AG20443 (cell line): Measurements from ENCODE around the gene ADM2.

Source experiments
- DNase-seq: peaks from one replicate; pipeline ENCODE4 v3.0.0; 2012; ENCODE audit warnings: low spot score, mixed read lengths

ADM2 gene

GRCh38 chr22:50467773-50468440 is 13.4 kb upstream of the ADM2 start:
- no peak for DNase-seq

- DNase-seq: no peak
Observed at GRCh38 chr22:50468626-50469025, 12.7 kb upstream of the ADM2 start.

- DNase-seq: no peak
Observed at GRCh38 chr22:50469377-50470305, 11.7 kb upstream of the ADM2 start.

- DNase-seq: no peak
Observed at GRCh38 chr22:50470491-50470890, 10.9 kb upstream of the ADM2 start.

- DNase-seq: no peak
Observed at GRCh38 chr22:50471197-50471847, 10.0 kb upstream of the ADM2 start.

GRCh38 chr22:50471962-50472361 is 9.4 kb upstream of the ADM2 start:
- DNase-seq: no peak

GRCh38 chr22:50473088-50473487 is 8.3 kb upstream of the ADM2 start:
- no peak for DNase-seq

GRCh38 chr22:50473855-50474671 is 7.3 kb upstream of the ADM2 start:
- peak; percentile 84 for DNase-seq

- peak; percentile 100 for DNase-seq
Observed at GRCh38 chr22:50474710-50475651, 6.4 kb upstream of the ADM2 start, which contains the start of gene SBF1. TSS of gene SBF1 (minus strand) at chr22:50475035. CDS start at chr22:50474840, 195 bp downstream.

- no peak for DNase-seq
Observed at GRCh38 chr22:50475652-50476002, 5.7 kb upstream of the ADM2 start.

GRCh38 chr22:50476868-50477267 is 4.5 kb upstream of the ADM2 start:
- DNase-seq: no peak

- DNase-seq: no peak
Observed at GRCh38 chr22:50477923-50478322, 3.4 kb upstream of the ADM2 start.

GRCh38 chr22:50479721-50480120 is 1.6 kb upstream of the ADM2 start:
- no peak for DNase-seq

GRCh38 chr22:50481045-50481439 is 301 bp upstream of the ADM2 start:
- no peak for DNase-seq

GRCh38 chr22:50482107-50483074 is 1.0 kb downstream of the ADM2 start:
- DNase-seq: no peak

GRCh38 chr22:50483106-50483505 is 1.8 kb downstream of the ADM2 start:
- no peak for DNase-seq

- no peak for DNase-seq
Observed at GRCh38 chr22:50483556-50483955, 2.2 kb downstream of the ADM2 start.

- DNase-seq: no peak
Observed at GRCh38 chr22:50483977-50484853, 2.9 kb downstream of the ADM2 start.
